Stimulated activated CD8-positive, alpha-beta memory T cell treated with anti-CD3 and anti-CD28 coated beads, Interleukin-7, amount 100 ng/mL, for 48 hours (primary cell): ENCODE data around the gene HOXB8.

Source experiments
- DNase-seq, 2 donors: peaks; one replicate each; pipeline ENCODE4 v3.0.0-alpha.2; 2020; ENCODE audit warnings: low read depth in 1 of 2; ENCODE audit errors: extremely low read depth in 1 of 2

The HOXB8 gene

DNA sequence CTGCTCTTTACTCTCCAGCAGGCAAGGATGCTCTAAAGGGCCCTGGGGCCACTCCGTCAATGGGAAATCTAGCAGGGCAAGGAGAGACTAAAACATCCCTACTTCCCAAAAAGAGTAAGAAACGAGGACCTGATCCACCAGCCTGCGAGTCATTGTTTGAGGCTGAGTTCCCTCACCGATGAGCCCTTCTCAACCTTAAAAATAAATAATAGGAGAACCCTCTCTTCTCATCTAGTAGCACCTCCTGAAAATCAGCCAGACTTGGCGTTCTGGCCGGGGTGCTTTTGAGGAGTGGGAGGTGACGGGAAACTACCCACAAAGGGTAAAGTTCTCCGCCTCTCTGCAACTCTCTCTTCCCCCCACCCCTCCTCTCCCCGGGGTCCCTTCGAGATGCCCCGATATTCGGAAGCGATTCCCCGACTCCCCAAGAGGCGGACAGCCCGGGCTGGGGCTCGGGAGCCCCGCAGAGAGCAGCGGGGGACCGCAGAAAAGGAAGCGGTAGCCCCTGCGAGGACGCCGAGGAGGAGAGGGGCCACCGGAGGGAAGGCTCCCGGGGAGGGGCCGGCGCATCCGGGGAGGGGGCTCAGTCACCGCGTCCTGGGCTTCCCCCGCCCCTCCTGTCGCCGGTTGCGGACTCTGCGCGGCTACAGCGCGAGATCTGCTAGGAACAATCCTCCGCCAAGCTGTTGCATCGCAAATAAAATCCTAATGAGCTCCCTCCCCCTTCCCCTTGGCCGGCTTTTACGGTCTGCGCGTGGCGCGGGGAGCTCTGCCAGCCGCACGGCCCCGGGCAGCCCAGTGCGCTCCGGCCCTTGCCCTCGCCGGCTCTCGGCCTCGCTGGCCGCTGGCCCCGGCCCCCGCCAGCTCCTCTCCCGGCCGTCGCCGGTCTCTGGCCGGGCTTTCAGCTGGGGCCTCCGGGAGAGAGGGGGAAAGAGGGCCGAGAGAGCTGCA, 9.7 kb upstream of the HOXB8 start:
- DNase-seq = no peak

DNA sequence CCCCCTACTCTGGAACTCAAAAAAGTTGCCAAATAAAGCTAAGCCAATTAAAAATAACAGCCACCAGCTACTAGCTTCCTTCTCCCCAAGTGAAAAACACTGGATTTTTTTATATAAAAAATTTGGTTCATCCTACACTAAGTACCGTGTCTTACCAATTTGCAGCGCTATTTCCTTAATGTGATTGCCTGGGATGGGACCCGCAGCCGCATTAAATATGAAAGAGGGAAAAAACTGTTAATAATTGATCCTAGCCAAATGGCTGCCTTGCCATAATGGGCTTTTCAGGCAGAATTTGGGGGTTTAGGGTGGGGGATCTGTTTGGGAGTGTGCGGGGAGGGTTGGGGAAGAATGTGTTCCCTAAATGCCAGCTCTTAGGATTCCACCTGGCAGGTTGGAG, 9.0 kb upstream of the HOXB8 start:
- DNase-seq = no peak

DNA sequence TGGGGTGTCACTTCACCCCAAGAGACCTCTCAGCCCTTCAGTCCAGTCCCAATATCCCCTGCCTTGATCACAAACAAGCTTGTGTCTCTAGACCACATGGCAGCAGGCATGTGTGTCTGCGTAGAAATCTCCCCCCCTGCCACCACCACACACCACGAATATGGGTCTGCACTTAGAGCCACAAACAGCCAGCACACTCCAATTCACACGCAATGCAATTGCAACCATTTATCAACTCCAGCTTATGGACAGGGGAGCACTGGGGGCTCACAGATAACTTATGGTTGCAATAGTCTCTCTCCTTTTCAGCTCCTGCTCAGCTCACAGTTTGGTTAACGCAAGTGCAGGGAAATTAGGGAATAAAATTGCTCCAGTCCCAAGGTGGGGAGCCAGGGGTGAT, 8.5 kb upstream of the HOXB8 start:
- DNase-seq = no peak

DNA sequence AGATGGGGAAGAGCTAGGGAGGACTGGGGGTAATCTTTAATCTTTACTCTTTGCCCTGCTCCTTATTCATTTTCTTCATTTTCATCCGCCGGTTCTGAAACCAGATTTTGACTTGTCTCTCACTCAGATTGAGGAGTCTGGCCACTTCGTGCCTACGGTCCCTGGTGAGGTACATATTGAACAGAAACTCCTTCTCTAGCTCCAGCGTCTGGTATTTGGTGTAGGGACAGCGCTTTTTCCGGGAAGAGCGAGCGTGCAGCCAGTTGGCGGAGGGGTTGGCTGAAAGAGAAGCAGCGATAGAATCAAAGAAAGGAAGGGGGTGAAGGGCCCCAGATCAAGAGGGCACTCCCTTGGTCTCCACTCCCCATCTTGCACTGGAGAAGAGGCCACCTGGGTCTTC, 7.8 kb upstream of the HOXB8 start:
- DNase-seq = no peak

DNA sequence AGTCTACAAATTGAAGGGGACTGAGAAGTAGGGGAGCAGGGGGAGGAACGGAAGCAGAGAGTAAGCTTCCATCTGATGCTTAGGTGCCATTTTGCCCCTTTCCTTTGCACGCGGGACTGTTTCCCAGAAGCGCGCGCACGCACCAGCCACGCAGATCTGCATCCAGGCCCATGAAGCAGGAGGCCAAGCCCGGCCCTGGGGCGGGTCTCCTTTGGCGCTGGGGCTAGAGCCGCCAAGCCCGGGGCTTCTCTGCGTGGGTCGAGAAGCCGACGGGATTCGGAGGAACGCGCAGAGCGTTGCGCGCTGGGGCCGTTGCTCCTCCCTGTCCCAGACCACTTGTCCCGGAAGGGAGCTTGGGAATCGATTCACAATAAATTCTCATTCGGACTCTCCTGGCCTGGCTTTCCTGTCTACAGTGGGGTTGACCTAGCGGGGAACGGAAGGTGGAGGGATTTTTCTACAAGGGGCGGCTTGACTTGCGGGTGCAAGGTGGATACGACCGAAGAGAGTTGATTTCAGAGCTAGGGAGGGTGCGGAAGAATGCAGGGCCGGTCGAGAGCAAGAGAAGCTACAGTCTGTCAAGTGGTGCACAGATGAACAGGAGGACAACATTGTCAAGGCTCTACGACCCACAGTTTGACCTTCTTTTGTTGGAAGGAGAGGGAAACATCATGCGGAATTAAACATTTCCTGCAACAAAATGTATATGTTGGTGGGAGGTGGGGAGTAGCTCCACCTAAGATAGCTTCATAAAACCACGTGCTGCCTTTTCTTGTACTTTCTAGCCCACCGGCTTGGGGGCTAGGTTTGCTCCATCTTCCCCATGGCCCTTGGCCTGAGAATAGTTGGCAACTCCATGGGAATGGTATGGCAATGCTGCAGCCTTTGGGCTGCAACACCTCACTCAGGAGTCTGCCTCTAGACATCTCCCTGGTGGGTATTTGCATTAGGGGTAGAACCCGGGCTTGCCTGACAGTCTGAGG, 6.6 kb upstream of the HOXB8 start:
- no peak for DNase-seq

DNA sequence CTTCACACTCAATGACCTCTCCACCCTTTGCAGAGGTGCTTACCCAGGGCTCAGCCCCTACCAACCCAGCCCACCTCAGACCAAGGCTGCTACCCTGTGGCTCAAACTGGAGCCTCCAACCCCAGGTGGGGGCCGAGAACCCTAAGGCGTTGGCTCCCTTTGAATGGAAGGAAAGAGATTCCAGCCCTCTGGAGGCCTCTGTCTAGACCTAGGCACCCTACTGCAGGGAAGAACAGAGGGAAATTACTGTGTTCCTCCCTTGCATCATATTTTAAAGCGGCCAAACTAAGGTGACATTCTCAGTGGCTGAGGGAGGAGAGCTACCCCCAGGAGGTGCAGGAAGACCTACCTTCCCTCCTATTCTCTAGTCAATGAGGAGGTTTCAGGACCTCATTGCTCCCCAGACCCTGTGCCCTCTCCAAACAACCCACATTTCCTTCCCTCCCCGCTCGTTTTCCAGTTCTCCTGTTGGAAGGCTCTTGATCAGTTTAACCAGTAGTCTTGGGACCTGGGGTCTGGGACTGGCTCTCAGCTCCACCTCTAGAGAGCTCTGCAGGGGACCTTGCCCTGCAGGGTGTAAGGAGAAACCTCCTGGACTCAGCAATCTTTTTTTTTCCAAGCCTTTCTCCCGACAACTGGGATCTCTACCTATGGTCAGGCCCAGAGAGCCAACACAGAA, 5.5 kb upstream of the HOXB8 start:
- no peak for DNase-seq

DNA sequence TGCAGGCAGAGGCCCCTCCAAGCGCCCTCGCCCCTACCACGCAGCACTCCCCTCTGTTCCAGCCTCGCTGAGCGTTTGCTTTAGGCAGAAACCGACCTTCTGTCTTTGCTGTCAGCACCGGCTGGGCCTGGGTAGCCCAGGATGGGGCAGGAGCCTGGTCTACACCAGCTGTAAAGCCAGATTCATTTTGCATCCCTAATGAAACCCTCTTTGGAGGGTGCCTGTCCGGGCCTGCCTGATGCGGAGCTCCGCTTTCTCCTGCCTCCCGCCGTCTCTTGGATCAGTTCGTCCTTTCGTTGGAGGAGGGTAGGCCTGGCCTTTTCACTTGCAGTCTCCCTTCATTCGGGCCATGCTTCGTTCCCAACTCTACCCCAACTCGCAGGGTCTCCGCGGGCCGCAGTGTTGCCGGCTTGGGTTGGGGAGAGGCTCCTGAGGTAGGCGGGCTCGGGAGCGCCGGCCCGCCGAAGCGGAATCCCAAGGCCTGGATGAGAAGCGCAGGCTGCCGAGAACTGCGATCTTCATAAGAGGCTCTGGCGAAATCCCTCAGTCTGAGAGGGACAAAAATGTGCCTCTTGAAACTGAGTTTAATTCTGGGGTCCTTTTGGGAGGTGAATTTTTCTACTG, 4.8 kb upstream of the HOXB8 start:
- no peak for DNase-seq

DNA sequence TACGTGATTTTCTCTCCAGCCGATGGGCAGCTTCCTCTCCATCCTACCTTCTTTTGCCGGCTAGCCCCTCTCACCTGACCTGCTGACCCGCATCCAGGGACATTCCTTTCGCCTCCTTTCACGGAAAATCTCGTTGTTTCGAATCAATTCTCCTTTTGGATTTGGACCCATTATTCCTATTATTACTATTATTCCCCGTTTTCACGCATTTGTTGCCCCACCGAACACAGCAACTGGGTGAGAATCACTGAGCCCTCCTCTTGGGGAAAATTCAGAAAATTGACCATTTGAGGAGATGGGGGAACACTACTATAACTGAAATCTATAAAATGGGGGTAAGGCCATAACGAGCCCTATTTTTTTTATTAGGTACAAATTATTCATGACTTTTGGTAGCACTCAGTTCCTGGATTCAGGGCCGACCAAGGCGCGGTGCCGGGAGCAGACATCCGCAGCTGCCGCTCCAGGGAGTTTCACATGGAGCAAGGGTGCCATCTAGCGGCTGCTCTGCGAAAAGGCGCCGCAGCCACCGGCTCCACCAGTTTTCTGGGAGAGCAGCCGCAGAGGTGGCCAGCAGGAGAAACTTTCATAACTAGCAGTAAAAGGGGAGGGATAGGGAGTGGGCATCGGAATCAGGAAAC, 3.3 kb upstream of the HOXB8 start:
- no peak for DNase-seq

DNA sequence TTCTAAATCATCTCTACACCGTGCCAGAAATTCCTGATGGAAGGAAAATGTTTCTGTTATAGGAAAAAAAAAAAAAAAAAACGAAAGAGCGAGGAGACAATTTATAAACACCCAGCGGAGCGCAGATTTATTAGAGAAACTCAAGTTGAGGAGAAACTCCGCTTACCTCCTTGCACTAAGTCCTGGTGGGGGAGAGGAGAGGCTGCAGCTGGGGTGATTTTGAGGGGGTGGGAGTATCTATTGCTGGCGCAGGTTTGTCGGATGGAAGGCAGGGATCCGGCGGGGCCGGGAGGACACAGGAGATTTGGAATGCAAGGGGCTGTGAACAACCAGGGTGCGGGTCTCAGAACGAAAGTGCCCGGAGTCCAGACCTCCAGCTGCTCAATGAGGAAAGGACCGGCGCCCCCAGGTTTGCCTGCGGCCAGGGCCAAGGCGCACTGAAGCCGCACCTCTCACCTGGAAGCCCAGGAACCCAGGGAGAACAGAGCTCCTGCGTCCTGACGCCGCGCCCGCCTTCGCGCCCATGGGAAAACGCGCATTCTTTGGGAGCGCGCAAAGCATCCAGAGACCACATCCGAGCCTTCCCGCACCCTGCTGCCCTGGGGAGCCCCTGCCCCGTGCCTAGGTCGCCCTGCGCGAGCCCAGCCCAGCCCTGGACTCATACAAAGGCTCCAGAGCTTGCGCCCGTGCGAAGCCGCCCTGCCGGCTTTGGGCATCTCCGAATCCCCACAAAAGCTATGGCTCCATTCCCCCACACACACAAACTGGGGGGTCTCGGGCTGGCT, 2.6 kb upstream of the HOXB8 start:
- DNase-seq = no peak

DNA sequence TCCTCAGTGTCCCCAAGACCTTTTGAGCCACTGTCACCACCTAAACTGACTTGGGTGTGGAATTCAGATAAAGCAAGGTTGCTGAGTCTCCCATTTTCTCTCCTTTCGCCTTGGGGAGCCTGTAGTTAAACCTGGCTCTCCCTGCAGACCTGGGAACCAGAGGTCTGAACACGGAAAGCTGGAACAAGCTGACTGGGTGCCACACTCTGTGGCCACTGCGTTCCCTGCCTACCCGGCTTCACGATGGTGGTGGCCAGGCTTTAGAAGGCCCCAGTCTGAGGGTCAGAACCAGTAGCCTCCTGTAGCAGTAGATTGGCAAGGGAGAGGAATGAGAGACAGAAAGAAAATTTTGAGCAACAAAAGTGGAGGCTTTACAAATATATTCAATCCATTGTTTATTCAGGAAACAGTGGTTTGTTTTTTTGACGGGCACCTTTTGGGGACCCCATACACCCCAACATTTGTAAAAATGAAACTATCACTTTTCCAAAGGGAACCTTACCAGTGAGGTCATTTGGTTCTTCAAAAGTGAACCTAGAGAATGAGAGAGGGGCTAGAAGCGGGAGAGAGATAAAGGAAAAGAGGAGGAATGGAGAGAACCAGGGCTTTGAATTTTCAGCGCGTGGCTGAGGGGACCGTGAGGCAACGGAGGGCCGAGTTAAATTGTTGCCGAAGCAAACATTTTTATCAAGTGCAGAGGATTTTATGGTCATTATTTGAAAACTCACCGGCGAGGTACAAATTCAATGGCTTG, 1.8 kb upstream of the HOXB8 start:
- no peak for DNase-seq

DNA sequence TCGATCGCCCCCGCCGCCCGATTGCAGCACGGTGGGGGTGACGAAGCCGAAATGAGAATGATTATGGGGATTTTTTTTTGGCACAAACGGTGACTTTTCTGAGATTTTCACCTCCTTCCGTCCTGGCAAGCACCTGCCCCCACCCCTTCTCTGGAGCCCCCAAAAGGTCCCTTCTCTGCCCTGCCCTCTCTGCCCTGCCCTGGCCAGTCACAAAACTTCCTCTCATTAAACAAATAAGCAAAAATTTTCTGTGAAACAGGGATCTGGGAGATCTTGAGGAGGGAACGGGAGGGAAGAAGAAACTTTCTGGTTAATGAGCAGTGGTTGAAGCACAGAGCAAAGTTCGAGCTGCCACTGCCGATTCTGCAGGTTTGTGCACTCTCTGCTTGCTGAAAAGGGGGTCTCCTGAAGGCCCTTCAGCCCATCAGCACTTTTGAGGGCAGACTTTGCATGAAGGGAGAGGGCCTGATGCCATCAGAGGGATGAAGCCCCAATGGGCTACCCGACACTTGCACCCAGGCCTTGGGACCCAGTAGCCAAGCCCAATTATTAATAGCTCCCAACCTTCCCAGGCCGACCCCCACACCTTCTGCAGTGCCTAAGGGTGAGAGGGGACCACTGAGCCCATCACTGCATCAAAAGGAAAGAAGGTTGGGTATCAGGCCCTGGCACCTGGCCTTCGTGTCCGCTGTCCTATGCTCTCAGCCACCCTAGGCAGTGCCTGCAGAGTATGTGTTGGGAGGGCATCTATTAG, 1.0 kb upstream of the HOXB8 start:
- DNase-seq = no peak

DNA sequence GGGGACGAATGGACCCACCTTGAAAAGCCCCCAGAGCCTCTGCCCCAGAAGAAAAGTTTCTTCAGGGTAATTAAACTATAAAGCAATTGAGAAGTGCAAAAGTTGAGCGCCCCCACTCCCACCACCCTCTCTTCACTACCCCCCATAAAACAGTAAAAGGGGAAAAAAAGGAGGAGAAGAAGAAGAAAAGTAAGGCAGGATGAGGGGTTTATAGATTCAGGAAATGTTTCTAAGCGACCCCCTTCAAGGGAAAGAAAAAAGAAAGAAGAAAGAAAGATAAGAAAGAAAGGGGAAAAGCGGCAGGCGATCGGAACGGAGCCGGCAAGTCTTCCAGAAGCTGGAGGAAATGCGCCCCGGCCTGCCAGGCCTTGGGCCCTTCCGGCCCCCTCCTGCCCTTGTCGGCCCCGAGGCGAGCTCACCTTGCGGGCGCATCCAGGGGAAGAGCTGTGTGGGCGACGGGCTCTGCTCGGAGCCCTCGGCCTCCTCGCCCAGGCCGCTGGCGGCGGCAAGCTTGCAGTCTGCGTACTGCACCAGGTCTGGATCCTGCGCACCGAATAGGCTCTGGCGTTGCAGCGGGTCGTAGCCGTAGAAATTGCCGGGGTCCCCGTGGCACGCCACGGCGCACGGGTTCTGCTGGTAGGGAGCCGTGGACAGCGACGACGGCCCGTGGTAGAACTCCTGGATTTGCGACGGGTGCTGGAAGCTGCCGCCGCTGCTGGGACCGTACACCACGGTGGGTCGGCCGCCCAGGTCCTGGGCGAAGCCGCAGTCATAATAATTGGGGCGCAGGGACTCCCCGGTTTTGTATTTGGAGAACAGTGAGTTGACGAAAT, 1.0 kb downstream of the HOXB8 start:
- DNase-seq = no peak

DNA sequence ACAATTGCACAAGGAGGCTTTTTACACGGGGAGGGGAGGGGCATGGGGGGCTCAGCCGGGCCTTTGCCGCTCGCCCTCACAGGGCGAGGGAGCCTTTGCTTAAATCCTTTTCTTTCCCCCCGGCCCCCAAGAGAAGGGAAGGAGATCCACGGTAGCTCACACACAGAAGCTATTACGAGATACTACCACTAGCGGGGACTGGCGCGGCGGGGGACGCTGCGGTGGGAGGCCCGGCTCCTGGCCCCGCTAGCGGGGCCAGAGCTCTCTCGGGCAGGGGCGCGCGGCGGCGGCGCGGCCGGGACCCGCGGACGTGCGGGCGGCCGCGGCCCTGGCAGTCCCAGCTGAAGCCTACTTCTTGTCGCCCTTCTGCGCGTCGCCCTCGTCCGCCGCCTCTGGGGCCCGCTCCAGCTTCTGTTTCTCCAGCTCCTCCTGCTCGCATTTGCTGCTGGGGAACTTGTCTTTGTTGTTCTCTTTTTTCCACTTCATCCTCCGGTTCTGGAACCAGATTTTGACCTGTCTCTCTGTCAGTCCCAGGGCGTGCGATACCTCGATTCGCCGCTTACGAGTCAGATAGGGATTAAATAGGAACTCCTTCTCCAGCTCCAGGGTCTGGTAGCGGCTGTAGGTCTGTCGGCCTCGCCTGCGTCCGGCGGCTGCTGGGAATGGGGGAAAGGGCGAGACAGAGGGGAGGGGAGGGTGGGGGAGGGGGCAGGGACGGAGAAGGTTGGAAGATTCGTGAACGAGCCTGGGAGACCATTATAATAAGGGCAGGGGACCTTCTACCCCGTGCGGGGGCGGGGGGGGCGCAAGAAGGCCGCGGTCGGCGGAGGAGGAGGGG, 2.0 kb downstream of the HOXB8 start:
- no peak for DNase-seq

DNA sequence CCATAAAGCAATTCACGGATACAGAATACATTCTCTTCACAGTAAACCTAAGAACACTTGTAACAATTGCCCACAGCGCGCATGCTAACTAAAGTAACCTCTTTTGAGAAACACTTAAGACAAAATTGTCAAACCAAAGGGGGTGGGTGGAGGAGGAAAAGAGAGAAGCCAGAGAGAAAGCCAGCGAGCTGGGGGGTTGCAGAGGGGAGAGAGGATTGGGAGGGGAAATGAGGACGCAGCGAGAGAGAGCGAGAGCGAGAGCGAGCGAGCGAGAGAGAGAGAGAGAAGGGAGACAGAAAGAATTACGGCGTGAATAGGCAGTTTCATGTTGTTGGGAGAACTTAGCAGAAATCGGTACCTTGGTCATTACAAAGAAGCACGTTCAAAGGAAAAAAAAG, 2.6 kb downstream of the HOXB8 start:
- DNase-seq = no peak

DNA sequence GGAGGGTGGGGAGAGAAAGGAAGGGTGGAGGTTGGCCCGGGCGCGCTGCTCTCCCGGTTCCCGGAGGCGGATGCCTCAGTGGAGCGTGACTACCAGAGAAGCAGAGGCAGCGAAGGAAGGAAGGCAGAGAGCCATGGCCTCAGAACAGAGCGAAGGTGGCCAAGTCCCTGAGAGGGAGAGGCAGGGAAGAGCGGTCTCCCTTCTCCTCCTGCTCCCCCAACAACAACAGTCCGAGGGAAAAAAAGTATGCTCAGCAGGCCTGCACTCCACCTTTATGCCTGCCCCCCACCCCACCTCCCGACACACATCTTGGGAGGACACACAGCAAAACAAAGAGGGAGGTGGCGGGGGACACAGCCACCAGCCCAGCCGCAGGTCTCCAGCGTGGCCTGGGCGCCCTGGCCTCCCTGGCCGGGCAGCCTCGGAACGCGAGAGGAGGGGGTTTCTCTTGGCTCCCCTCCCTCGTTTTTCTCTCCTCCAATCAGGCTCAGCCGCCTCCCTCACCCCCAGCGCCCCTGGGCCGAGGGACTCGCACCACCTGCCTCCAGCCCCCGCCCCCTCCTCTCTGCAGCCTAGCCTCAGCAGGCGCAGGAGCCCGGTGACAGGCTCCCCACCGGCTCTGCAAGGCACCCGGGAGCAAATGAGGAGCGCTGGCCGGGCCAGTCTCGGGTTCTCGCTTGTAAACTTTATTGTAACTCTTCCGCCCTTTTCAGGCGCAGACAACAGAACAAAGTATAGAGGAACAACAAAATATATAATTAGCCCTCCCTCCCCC, 3.2 kb downstream of the HOXB8 start:
- no peak for DNase-seq
